NB4 (cell line): Measurements from ENCODE around the gene GALNT12.

Experiments used
- CTCF ChIP-seq: IDR thresholded peaks from one replicate; pipeline ENCODE4 v1.5.1; 2012; ENCODE audit warnings: low read depth, low read length
- POLR2A ChIP-seq: IDR thresholded peaks from 2 replicates; pipeline ENCODE4 v1.6.1; 2011; ENCODE audit warnings: mild to moderate bottlenecking; ENCODE audit not compliant: insufficient read length; ENCODE audit errors: extremely low read depth

- TF ChIP-seq CTCF (no peak), POLR2A (no peak)
Observed at GRCh38 chr9:98789483-98790133, 17.9 kb upstream of the GALNT12 start.
